Muscle layer of duodenum (tissue), 2 donors: ENCODE results near the gene CD2AP.
A peak's percentile ranks its signal among the peaks of the same experiment; 100 is the strongest.
"Not testable (repeated sequence)": the region's sequence is repeated elsewhere in the genome, so short reads cannot be mapped to it uniquely, and the experiment has no call there.

Source experiments
- H3K27ac ChIP-seq: one replicate; pipeline ENCODE4 v1.7.0; 2013; ENCODE audit warnings: mild to moderate bottlenecking, low read length
- H3K27me3 ChIP-seq: one replicate; pipeline ENCODE4 v1.7.0; 2013; ENCODE audit warnings: low read depth, mild to moderate bottlenecking, control low read depth, low read length
- H3K36me3 ChIP-seq, 2 donors: one replicate each; pipeline ENCODE4 v1.7.0; 2013; ENCODE audit warnings: low read length in 2 of 2, control low read depth in 1 of 2, mild to moderate bottlenecking in 1 of 2; ENCODE audit not compliant: insufficient read depth in 2 of 2, control insufficient read depth in 1 of 2
- H3K4me1 ChIP-seq, 2 donors: one replicate each; pipeline ENCODE4 v1.7.0; 2013; ENCODE audit warnings: low read length in 2 of 2, mild to moderate bottlenecking in 2 of 2, control low read depth in 1 of 2, moderate library complexity in 1 of 2; ENCODE audit not compliant: insufficient read depth in 2 of 2, control insufficient read depth in 1 of 2
- H3K4me3 ChIP-seq, 2 donors: one replicate each; pipeline ENCODE4 v1.7.0; 2013; ENCODE audit warnings: low read length in 2 of 2, low read depth in 1 of 2, mild to moderate bottlenecking in 1 of 2
- H3K9me3 ChIP-seq, 2 donors: one replicate each; pipeline ENCODE4 v1.7.0; 2013; ENCODE audit warnings: low read length in 2 of 2, control low read depth in 1 of 2, mild to moderate bottlenecking in 1 of 2; ENCODE audit not compliant: control insufficient read depth in 1 of 2
- donor health status: healthy.

Gene CD2AP

DNA sequence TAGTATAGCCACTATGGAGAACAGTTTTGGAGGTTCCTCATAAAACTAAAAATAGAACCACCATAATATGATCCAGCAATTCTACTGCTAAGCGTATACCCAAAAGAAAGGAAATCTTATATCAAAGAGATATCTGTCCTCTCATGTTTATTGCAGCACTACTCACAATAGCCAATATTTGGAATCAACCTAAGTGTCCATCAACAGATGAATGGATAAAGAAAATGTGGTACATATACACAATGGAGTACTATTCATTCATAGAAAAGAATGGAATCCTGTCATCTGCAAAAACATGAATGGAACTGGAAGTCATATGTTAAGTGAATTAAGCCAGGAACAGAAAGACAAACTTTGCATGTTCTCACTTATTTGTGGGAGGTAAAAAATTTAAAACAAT, 5.7 kb upstream of the CD2AP start:
- Histone ChIP-seq H3K27me3 (no peaks in the 10 kb centered on the region), H3K36me3 (no peaks in the 10 kb centered on the region), H3K4me3 (no peak overlapping the region), H3K4me1 (peaks cover 2 to 4% of the 10 kb centered on the region in 2 donors), H3K27ac (no peak overlapping the region), H3K9me3 (peaks cover 0 to 6% of the 10 kb centered on the region in 2 donors)

DNA sequence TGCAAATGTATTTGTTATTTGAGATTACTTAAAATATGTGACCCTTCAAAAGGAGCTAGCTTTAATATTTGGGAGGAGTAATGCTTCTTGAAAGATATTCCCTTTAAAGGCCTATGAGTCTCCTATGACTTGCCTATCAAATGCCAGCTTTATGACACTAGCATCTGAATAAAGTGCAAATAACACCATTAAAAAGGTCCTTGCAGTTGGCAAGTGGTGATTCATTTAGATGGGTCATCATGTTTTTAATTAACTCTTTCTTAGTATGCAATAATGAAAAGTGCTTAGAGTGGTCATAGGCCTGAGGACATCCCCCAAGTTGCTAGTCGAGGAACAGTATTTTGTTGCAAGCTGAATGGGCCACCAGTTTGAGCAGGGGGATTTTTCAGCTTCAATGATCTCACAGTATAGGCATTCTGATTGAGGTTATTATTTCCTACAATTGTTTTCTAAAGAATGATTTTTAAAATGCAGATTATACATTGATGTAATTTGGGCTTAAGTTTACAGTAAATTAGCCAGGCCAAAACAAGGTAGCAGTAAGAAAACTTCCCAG, 3.7 kb upstream of the CD2AP start:
- H3K4me1 ChIP-seq, result peaks cover 3 to 5% of the 10 kb centered on the region in 2 donors
- no peak overlapping the region for H3K27ac ChIP-seq
- H3K4me3 ChIP-seq, result no peak overlapping the region
- no peaks in the 10 kb centered on the region for H3K27me3 ChIP-seq
- H3K9me3 ChIP-seq, result peaks cover 0 to 6% of the 10 kb centered on the region in 2 donors
- H3K36me3 ChIP-seq, result no peaks in the 10 kb centered on the region

DNA sequence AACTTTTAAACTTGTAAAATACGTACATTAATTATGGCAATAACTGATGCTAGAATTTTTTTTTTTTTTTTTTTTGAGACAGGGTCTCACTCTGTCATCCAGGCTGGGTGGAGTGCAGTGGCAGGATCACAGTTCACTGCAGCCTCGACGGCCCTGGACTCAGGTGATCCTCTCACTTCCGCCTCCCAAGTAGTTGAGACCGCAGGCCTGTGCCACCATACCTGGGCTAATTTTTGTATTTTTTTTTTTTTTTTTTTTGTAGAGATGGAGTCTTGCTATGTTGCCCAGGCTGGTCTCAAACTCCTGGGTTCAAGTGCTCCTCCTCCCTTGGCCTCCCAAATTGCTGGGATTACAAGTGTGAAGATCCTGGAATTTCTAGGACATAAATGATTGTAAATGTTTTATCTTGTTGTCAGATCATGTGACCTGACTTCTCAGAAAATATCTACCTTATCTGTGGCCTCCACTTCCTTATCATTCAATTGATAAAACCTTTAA, 2.2 kb upstream of the CD2AP start:
- peaks cover 0 to 3% of the 10 kb centered on the region in 2 donors for H3K9me3 ChIP-seq
- H3K27ac ChIP-seq, result no peak overlapping the region
- H3K4me1 ChIP-seq, result peaks cover 3 to 6% of the 10 kb centered on the region in 2 donors
- no peaks in the 10 kb centered on the region for H3K36me3 ChIP-seq
- H3K27me3 ChIP-seq, result no peaks in the 10 kb centered on the region
- no peak overlapping the region for H3K4me3 ChIP-seq

DNA sequence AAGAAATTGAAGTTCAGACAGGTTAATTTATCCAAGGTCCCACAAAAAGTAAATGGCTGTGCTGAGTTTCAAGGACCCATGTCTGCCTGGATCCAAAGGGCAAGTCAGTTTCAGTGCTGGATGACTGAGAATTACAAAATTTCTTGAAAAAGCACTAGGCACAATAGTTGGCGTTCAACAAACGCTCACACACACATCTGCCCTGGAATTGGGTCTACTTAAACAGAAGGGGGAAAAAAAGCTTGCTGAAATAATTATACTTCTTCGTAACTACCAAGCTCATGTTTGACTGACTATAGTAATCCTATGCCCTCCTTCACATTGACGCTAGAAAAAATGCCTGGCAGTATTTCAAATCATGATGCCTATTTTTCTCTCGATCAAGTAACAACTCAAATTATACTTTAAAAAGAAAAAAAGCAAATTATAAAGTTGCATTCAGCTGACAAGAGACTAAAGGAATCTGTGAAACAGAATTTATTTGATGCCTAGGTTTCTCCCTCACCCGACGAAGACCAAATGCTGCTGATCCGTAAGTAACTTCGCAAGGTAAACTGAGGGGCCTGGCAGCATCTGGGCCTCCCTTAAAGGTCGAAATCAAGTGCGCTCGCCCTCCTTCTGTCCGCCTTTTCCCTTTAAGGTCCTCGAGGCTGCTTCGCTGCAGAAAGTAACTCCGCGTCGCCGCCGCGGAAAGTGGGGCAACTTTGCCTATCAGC, 650 bp upstream of the CD2AP start:
- peak overlapping the region; percentile 82 to 99 for H3K4me3 ChIP-seq
- H3K4me1 ChIP-seq, result peaks cover 3 to 10% of the 10 kb centered on the region in 2 donors
- H3K9me3 ChIP-seq, result no peaks in the 10 kb centered on the region
- no peaks in the 10 kb centered on the region for H3K27me3 ChIP-seq
- no peaks in the 10 kb centered on the region for H3K36me3 ChIP-seq
- H3K27ac ChIP-seq, result peak overlapping the region; percentile 87

DNA sequence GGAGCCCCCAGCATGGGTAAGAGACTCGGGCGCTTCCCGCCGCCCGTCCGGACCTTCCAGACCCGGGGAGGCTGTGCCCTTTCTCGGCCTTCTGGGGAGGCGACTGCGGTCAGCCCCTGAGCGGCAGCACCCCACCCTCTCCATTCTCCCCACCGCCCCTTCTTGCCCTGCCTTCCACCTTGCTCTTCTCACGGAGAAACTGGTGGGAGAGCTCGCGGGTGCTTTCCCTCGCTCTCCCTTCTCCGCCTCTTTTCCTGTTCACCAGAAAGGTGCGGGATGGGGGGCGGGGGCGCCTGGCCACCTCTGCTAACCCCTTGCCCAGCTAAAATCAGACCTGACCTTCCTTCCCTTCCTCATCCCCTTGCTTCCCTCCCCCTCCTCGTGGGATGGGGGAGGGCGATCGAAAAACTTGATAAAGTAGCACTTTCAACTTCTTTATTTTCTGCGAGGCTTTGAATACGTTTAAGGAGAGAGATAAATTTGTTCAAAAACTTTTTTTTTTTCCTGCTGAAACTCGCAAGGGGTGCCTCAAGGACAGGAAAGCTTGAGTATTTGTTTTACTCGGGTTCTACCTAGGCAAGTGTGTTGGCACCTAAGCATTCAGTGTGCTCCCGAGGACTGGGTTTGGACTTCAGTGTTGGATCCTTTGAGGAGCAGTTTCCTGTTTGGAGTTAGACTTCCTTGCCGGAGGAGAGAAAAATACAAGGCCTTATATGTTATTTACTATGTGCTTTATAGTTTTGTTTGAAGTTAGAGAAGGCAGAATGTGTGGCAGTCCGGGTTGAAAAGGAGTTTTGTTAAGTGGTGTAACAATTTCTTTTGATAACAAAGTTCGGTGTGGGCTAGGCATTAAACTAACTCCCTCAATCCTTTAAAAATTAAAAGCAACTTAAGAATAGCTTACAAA, 897 bp downstream of the CD2AP start:
- no peaks in the 10 kb centered on the region for H3K9me3 ChIP-seq
- peaks cover 3 to 10% of the 10 kb centered on the region in 2 donors for H3K4me1 ChIP-seq
- no peaks in the 10 kb centered on the region for H3K36me3 ChIP-seq
- H3K27me3 ChIP-seq, result no peaks in the 10 kb centered on the region
- peak overlapping the region; percentile 94 for H3K27ac ChIP-seq
- H3K4me3 ChIP-seq, result peak overlapping the region; percentile 82 to 99

DNA sequence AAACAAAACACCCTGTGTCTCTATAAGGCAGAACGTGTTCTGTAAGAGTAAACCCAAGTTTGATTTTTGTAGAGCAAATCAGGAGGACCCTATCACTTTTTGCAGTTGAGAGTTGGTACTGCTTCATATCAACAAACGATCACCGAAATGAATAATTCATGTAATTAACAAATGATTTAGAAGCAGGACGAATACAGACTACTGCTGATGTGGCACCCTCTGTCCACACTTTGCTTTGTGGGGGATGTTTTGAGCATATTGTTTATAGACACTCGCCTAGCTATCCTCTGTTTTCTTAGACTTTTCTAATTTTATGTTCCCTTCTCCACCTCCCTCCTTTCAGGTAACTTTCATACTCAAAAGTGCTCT, 1.5 kb downstream of the CD2AP start:
- no peaks in the 10 kb centered on the region for H3K9me3 ChIP-seq
- no peaks in the 10 kb centered on the region for H3K27me3 ChIP-seq
- peaks cover 3 to 12% of the 10 kb centered on the region in 2 donors for H3K4me1 ChIP-seq
- H3K4me3 ChIP-seq, result peak overlapping the region; percentile 82 to 99
- no peaks in the 10 kb centered on the region for H3K36me3 ChIP-seq
- H3K27ac ChIP-seq, result peak overlapping the region; percentile 94

DNA sequence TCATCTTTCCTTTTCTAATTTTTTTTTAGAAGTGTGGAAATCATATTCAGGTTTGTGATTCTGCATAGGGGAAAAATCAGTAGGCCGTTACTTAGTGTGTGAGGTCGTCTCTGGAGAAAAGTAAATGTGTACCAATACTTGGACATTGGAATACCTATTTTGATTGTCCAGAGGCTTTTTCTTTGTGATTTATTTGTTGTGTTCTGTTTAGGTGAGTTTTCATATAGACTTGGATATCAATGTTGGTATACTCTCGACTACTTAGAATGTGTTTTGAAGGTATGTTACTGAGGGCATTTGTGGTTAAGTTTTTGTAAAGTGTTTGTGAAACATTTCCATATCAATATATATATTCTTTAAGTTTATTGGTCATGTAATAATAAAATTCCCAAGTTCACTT, 2.3 kb downstream of the CD2AP start:
- H3K9me3 ChIP-seq, result no peaks in the 10 kb centered on the region
- H3K36me3 ChIP-seq, result no peaks in the 10 kb centered on the region
- peak overlapping the region in 1 of 2 donors; percentile 99 for H3K4me3 ChIP-seq
- peaks cover 7 to 19% of the 10 kb centered on the region in 2 donors for H3K4me1 ChIP-seq
- no peaks in the 10 kb centered on the region for H3K27me3 ChIP-seq
- H3K27ac ChIP-seq, result no peak overlapping the region

DNA sequence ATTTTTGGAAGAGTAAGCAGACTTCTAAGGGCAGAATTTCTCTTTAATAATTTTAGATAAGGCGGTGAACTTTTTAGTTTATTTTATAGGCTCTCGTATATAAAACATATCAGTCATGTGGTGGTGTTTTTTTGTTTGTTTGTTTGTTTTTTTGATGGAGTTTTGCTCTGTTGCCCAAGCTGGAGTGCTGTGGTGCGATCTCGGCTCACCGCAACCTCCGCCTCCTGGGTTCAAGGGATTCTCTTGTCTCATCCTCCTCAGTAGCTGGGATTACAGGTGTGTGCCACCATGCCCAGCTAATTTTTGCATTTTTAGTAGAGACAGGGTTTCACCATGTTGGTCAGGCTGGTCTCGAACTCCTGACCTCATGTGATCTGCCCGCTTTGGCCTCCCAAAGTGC, 3.6 kb downstream of the CD2AP start:
- not testable (repeated sequence) for H3K9me3 ChIP-seq, H3K27ac ChIP-seq, H3K36me3 ChIP-seq, H3K4me3 ChIP-seq, H3K27me3 ChIP-seq
- H3K4me1 ChIP-seq, result peaks cover 10 to 19% of the 10 kb centered on the region in 2 donors

DNA sequence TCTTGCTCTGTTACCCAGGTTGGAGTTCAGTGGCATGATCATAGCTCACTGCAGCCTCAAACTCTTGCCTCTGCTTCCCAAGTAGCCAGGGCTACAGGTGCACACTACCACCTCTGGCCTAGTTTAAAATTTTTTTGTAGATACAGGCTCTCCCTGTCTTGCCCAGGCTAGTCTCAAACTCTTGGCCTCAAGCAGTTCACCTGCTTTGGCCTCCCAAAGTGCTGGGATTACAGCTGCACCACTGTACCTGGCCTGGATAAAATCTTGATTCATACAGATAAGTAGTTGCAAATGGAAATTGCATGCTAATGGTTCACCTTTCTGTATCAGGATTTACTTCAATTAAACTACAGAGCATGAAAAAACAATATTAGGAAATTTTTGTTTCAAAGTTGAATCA, 4.2 kb downstream of the CD2AP start:
- Histone ChIP-seq H3K4me3 (no peak overlapping the region), H3K9me3 (no peaks in the 10 kb centered on the region), H3K27ac (no peak overlapping the region), H3K36me3 (no peaks in the 10 kb centered on the region), H3K27me3 (no peaks in the 10 kb centered on the region), H3K4me1 (peaks cover 9 to 16% of the 10 kb centered on the region in 2 donors)

DNA sequence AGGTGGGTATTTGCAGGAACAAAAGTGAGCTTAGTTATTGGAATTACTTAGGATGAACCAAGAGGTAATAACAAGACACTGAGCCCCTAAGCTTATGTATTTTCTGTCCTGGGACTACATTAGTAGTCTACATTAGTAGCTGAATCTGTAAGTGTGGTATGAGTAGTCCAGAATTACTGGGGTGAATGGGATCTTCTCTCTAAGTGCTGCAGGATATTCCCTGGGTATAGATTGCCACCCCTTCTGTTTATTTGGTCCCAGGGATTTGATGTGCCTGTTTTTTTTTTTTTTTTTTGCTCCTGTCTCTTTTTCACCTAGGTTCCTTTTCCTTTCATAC, 5.9 kb downstream of the CD2AP start:
- peak overlapping the region; percentile 19 for H3K27ac ChIP-seq
- no peak overlapping the region for H3K4me3 ChIP-seq
- H3K9me3 ChIP-seq, result no peaks in the 10 kb centered on the region
- no peaks in the 10 kb centered on the region for H3K27me3 ChIP-seq
- H3K36me3 ChIP-seq, result no peaks in the 10 kb centered on the region
- H3K4me1 ChIP-seq, result peaks cover 7 to 14% of the 10 kb centered on the region in 2 donors

DNA sequence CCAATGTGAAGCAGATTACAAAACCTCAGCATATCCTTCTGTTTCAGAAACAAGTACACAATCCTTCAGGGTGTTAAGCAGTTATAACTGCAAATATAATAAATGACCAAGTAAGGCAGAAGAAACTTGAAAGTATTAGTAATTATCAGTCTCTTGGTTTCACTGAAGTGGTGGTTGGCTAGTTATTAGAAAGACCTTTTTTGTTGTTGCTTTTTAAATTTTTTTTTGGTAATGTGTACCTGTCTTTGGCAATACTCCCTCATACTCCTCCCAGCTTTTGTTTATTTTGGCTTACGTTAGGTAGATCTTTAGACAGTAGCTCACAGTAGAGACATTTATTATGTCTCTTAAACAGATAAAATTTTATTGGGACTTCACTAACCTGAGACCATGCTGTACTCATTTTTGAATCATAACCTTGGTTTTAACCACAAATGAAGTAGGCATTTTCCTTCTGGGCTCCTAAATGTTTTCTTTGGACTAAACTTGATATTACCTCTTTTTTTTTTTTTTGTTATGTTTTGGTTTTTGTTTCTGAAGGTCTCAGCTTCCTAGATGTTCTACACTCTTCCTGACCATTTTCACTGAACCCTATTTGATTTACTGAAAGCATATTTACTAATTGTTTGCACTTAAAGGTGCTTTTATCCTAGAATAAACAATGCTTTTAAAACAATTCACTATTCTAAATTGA, 6.4 kb downstream of the CD2AP start:
- peaks cover 7 to 14% of the 10 kb centered on the region in 2 donors for H3K4me1 ChIP-seq

More for the DNA sequence above, 6.4 kb downstream of the CD2AP start:
- Histone ChIP-seq H3K27ac (peak overlapping the region; percentile 19), H3K36me3 (no peaks in the 10 kb centered on the region), H3K27me3 (no peaks in the 10 kb centered on the region), H3K4me3 (no peak overlapping the region), H3K9me3 (no peaks in the 10 kb centered on the region)
